DMS53 treated with DMSO at 0.1 percent for 48 hours (cell line): ENCODE results near the gene PRKCH.
"Not testable (repeated sequence)": the region's sequence is repeated elsewhere in the genome, so short reads cannot be mapped to it uniquely, and the experiment has no call there.

ENCODE experiments used
- DNase-seq: peaks from one replicate; lab custom pipeline; 2025; ENCODE audit not compliant: unreplicated experiment; lab: John Stamatoyannopoulos, UW

Gene PRKCH

DNA sequence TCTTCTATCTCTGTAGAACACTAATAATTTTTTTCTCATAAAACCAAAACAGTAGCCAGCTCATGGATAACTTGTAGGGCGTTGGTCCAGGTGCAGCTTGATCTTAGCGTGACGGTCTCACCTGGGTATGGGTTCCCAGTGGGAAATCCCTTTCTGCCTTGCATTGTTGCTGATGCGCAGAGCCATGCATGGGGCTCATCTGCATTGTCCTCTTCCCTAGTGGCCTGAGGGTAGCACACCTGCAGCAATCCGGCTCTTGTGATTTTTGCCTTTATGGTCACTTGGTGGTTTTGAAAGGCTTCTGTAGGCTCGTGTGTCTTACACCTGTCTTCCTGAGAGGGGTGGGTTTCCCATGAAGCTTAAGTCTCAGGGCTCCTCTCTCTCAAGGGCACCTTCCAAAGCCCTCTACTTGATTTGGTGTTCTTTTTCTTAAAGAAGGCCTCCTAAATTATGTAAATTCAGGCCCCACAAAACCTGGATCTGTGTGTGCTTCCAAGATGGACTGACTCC lies 130.6 kb downstream of the PRKCH start:
- no peak for DNase-seq

DNA sequence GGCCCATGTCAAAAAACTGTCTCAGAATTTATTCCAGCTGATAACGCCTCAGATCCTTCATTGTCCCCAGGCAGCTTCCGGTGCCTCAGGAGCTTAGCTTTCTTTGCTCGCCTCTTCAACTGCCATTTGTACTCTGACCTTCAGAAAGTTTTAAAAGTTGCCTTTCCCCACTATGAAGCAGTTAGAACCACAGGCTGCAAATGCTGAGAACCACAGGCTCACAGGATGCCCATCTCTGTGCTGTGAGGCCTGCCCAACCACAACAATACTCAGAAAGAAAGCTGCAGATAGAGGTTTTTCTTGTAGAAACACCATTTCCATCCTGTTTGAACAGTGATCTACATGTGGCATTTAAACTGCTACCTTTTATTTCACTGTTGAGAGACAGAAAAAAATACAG lies 131.1 kb downstream of the PRKCH start:
- no peak for DNase-seq

DNA sequence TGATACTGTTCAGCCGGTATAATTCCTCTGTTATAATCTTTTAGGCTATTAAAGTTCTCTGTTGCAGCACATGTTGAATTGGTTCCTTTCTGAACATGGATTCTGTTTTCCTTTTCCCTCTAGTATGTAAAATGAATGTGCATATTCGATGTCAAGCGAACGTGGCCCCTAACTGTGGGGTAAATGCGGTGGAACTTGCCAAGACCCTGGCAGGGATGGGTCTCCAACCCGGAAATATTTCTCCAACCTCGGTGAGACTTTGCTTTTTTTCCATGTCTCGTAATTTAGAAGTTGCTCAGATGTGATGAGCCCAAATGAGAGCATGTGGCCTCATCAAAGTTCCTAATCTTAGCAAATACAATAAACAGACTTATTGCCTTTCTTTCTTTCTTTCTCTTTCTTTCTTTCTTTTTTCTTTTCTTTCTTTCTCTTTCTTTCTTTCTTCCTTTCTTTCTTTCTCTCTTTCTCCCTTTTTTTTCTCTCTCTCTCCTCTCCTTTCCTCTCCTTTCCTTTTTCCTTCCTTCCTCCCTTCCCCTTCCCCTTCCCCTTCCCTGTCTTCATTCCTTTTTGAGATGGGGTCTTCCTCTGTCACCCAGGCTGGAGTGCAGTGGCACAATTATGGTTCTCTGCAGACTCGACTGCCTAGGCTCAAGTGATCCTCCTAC lies 131.9 kb downstream of the PRKCH start:
- DNase-seq = no peak

DNA sequence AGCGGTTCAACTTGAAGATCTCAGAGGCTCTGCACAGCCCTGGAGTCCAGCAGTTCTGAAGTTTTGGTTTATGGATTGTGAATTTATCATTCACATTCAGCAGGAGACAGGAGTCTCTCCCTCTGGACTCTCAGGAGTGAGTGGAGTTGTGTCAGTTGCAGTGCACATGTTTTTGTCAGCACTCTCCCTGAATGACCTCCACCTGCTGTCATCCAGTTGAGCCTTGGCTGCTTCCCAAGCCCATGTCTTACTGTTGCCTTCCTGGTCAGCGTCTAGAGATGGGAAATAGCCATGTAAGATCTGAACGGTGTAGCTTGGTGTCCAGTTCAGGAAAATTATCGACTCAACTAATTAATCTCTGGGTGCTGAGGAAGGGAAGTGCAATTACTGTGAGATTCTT lies 133.2 kb downstream of the PRKCH start:
- no peak for DNase-seq

DNA sequence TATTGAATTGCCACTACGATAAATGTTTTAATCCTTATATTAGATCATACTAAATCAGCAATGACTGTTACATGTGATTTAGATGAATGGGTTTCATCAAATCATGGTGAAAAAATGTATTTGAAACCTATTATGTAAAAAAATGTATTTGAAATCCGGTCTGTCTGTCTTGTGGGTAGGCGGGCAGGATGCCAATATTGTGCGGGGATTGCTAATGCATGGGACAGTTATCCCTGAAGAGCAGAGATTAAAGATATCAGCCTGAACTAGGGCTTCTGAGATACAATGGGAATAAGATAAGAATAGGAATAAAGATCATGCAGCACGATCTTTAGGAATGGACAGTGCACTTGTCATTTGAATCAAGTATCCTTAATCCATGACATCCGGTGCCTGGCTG lies 134.0 kb downstream of the PRKCH start:
- no peak for DNase-seq

DNA sequence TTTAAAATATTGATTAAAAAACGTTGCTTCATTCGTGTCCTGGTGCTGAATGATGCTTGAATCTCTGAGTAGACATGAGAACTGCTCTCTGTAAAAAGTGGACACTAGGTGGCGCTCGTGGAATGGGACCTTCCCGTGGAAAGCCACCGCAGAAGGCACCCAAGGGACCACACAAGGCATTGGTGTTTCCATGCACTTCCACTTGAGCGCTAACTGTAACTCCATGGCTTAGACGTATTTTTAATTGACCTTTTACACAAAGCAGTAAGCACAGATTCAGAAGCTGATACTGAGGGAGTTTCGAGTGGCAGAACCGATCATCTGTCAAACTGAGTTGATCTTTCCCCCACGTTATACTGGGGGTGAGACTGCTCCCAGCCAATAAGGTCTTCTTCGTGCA lies 135.3 kb downstream of the PRKCH start:
- peak; percentile 38 for DNase-seq

DNA sequence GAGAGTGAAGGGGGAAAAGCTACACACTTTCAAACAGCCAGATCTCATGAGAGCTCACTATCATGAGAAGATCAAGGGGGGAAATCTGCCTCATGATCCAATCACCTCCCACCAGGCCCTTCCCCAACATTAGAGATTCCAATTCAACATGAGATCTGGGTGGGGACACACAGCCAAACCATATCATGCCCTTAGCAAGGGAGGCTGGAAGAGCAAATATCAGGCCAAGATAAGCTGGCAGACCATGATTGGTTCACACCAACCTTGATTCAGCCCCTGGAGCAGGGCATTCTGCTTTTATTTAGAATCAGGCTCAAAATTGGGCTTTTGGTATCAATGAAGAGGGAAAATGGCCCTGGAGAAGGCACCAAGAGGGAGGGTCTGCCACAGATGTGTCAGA lies 137.4 kb downstream of the PRKCH start:
- no peak for DNase-seq

DNA sequence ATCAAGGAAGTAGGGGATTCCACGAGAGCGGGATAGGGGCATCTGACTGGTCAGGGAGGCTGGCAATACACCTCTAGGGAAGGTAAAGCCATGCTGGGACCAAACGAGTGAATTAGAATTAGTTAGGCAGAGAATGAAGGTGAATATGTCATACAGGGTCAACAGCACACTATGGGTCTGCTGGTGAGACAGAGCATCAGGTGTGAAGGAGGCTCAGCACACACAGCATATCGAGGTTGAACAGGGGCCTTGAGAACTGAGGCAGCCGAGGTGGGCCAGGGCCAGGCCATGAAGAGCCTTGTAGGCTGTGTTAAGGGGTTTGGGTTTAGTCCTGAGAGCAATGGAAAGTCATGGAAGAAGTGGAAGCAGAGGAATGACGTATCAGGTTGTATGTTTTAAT lies 137.8 kb downstream of the PRKCH start:
- DNase-seq = no peak

DNA sequence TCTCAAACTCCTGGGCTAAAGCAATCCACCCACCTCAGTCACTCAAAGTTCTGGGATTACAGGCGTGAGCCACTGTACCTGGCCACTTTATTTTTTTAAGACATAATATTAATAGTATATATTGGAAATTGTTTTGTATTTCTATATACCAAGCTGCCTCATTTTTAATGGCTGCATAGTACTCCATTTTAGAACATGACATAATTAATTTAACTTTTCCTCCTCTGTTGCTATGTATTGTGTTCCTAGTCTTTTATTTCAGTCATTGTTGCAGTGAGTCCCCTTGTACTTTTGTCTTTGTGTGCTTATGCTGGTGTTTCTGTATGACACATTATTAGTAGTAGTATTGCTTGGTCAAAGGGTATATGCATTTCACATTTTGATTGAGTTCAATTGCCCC lies 138.7 kb downstream of the PRKCH start:
- no peak for DNase-seq

DNA sequence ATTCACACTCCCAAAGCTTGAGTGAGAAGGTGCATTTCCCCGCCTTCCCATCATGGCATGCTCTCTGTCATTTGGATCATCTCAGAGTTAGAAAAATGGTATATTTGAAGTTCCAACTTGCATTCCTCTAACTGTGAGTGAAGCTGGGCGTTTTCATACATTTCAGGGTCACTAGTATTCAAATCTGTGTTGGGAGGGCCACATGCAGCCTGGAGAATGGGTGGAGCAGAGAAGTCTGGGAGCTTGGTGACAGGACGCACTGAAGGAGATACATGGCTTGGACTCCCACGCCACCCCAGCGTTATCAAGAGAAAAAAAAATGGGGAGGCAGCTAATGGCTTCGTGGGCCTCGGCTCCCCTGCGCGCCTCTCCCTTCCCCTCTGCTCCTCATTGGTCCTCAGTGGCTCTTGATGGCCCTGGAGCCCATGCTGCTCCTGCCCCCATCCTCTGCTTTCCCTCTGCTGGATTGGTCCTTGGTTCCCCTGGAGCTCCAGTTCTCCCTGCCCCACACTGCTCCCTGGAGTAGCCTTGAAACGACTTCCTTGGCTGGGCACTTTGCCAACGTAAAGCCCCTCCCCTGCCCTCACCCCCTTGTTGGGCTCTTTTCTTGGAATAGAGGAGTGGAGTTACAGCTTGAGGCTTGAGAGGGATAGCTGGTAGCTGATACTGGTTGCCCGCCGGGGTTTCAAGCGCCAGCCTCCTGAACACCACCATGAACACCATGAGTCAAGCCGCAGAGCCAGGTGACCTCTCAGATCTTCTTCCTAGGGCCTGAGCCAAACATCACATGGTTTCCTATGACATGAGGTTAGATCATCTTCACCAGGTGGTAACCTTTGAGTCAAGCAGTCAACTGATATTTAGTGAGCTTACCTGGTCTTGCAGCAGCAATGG lies 139.6 kb downstream of the PRKCH start:
- peak; percentile 74 for DNase-seq

DNA sequence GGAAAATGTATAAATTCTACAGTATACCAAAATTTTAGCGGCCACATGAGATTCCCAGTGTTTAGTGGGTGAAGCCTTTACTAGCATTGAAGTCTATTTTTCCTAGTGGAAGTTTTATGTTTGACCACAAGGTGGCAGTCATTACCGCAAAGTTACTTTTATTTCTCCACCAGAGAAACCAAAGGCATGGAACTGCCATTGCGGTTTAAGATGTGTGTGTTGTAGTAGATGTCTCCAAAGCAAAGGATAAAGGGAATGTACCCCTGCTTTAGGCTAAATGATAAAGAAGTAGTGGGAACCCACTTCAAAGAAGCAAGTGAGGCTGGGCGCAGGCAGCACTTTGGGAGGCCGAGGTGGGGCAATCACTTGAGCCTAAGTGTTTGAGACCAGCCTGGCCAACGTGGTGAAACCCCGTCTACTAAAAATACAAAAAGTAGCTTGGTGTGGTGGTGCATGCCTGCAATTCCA lies 140.5 kb downstream of the PRKCH start:
- peak; percentile 28 for DNase-seq

DNA sequence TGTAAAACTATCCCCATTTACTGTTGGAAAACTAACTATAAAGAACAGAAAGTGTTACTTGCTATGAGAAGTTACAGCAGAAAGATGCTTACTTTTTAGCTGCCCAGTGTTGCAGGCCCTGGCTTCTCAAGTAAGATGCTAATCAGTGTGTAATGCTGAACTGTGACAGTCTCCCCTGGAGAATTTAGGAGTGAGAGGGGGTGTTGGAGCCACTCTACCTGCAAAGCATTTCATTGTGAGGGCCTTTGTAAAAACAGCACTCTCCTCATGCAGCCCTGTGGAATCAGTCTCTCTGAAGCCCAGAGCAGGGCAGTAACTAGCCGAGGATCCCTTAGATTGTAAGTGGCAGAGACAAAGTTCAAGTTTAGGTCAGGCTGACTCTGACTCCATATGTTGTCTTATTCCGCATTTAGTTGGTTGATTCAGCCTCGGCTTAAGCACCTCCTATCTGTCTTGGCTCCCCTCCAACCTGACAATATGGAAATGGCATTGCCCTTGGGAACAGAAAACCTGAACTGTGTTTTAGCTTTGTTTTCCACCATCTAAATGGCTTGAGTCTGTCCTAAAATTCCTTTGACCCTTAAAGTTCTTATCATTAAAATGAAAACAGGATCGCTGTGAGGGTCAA lies 141.3 kb downstream of the PRKCH start:
- DNase-seq = no peak

DNA sequence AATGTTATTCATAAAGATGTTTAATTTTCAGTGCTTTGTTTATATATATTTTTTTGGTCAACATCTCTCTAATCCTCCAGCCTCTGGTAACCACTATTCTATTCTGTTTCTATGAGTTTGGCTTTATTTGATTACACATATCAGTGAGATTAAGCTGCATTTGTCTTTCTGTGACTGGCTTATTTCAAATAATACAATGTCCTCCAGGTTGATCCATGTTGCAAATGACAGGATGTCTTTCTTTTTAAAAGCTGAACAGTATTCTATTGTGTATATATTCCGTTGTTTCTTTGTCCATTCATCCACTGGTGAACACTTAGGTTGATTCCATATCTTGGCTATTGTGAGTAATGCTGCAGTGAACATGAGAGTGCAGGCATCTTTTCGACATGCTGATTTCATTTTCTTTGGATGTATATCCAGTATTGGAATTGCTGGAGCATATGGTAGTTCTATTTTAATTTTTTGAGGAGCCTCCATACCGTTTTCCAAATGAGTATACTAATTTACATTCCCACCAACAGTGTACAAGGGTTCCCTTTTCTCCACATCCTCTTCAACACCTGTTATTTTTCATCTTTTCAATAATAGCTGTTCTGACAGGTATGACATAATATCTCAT lies 142.4 kb downstream of the PRKCH start:
- DNase-seq = no peak

DNA sequence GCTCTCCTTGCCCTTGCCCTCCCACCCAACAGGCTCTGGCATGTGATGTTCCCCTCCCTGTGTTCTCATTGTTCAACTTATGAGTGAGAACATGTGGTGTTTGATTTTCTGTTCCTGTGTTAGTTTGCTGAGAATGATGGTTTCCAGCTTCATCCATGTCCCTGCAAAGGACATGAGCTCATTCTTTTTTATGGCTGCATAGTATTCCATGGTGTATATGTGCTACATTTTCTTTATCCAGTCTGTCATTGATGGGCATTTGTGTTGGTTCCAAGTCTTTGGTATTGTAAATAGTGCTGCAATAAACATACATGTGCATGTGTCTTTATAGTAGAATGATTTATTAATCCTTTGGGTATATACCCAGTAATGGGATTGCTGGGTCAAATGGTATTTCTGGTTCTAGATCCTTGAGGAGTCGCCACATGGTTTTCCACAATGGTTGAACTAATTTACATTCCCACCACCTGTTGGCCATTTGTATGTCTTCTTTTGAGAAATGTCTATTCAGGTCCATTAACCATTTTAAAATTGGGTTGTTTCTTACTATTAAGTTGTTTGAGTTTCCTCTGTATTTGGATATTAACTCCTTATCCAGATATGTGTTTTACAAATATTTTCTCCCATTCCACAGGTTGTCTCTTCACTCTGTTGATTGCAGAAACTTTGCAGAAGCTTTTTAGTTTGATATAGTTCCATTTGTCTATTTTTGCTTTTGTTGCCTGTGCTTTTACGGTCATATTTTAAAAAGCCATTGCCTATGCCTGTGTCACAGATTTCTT lies 143.4 kb downstream of the PRKCH start:
- not testable (repeated sequence) for DNase-seq

DNA sequence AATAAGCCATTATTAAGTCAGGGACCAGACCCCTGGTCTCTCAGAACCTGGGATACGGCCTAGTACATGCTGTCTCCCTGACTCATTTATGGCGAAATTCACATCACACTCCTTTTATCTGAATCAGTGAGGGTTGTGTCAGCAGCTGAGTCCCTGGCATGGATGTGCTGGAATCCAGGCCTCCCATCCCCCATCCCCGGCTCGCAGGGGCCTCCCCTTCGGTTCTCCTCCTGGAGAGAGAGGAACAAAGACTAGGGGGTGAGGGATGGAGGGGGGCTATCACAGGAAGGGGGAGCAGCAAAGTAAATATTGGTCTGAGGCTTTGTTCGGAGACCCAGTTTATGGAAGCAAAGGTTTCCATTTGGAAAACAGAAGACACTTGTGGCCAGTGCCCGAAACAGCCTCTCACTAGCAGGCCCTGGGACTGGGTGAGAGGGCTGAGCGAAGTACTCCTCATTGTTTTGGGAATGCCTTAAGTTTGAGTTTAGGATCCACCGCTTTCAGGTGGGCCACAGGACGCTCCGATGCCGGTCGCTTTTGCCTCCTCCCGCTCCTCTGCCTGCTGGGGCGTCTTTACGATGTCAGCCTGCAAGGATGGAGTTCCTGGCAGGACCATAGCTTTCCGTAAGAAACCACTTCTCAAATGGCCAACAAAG lies 145.0 kb downstream of the PRKCH start:
- DNase-seq = no peak

DNA sequence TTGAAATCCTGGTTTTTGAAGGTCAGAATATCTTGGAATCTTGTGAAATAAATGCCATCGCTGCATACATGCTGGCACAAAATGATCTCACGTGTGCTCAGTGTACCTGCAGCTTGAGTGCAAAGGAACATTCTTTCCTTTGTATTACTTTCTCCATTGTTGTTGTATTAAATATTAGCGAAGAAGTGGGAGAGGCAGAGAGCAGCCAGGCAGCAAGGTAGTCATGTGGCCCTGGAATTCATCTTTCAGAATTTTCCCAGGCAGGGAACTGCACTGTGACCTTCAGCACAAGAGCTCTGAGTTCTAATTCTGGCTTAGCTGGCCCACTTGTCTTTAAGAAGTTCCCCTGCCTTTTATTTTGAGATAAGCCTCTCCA lies 145.5 kb downstream of the PRKCH start:
- DNase-seq = no peak

DNA sequence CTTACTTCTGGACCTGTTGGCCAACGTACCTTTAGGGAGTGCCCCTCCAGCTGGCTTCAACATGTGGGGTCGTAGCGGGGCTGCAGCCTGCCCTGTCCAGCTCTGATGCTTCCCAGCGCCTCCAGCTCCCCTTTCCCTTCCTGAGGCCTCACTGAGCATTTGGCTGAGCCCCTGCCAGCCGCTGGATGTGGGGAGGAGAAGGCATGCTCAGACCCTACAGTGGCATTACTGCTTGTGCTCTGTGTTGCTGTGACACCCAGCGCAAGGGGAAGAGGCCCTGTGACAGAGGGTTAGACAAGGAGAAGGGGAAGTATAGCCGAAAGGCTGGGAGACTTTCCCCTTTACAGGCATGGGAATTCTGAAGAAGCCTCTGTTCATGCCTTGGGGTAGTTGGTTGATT lies 145.9 kb downstream of the PRKCH start:
- no peak for DNase-seq

DNA sequence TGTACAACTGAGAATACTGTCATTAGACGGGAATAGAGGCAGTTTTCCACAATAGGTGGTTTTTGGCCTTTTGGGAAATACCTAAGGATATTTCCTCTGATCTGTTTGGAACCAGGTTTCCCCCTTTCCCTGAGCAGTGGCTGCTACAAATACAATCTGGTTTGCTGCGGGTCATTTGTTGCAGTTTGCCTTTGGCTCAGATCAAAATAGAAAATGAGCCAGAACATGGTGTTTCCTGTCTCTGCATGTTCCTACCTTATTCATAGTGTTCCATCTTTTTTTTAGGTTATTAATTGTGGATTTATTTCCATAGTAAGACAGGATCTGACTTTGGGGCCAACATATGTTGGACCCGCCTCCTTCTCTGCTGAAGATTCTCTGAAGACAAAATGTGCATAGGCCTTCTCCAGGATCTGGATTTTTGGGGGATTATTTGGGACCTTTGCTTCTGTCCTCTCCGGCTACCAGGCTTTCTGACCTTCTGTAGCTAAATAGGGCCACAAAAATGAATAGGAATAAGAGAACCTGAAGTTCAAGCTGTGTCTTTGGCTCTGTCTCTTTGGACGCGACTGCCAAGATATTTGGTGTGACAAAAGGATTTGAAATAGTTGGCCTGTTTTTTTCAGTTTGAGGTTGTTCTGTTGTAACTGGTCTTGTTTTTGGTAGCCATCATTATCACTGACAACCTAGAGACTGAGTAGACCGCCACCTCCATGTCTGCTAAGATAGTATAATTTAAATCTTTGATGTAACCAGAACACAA lies 146.9 kb downstream of the PRKCH start:
- DNase-seq = no peak

DNA sequence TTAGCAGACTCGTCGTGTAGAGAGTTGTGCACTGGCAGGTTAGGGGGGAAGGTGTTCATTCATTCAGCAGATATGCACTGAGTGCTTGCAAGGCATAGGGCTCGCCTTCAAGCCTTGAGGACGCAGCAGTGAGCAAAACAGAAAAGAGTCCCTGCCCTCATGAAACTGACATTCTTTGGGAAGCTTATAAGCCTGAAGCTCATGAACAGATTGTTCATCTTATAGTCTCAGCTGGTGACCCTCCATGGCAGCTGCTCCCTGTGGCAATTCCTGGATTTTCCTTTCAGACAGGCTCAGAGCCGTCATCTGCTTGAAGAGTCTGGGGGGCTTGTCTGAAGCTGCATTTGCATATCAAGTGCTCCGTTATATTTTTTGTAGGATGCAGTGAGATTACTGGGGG lies 148.4 kb downstream of the PRKCH start:
- no peak for DNase-seq
